Astrocyte (in vitro differentiated cells and primary cell): ENCODE results near the gene NOP56.

Experiments
- EZH2 ChIP-seq: IDR thresholded peaks from 2 replicates; pipeline ENCODE4 v1.6.1; 2012; ENCODE audit warnings: mild to moderate bottlenecking, low read length, inconsistent platforms; ENCODE audit not compliant: insufficient read depth
- TF ChIP-seq, protein P1 (sequence below): IDR thresholded peaks from 2 replicates; pipeline ENCODE4 v1.5.1; 2011; ENCODE audit warnings: low read depth, mild to moderate bottlenecking, inconsistent platforms, low read length, moderate library complexity; ENCODE audit not compliant: insufficient read depth

DNA sequence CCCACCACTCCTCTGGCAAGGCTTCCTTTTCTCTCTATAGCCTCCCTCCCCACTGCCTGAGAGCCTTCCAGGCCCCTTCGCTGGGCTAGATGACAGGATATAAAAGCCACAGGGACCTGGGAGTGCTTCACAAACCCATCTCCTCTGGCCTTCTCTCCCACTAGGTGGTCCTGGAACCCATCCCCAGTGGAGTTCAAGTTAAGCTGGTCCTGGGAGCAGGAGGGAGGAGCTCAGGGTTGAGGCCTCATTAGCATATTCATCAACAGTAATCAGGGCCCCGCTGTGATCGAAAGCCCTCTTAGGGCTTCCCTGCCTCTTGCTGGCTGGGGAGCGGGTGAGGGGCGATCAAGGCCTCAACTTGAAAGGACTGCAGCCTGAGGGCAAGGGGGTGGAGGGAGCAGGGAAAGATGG lies 49.2 kb downstream of the NOP56 start:
- TF ChIP-seq, protein P1, sequence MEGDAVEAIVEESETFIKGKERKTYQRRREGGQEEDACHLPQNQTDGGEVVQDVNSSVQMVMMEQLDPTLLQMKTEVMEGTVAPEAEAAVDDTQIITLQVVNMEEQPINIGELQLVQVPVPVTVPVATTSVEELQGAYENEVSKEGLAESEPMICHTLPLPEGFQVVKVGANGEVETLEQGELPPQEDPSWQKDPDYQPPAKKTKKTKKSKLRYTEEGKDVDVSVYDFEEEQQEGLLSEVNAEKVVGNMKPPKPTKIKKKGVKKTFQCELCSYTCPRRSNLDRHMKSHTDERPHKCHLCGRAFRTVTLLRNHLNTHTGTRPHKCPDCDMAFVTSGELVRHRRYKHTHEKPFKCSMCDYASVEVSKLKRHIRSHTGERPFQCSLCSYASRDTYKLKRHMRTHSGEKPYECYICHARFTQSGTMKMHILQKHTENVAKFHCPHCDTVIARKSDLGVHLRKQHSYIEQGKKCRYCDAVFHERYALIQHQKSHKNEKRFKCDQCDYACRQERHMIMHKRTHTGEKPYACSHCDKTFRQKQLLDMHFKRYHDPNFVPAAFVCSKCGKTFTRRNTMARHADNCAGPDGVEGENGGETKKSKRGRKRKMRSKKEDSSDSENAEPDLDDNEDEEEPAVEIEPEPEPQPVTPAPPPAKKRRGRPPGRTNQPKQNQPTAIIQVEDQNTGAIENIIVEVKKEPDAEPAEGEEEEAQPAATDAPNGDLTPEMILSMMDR = no peak
- no peak for TF ChIP-seq EZH2
